Stimulated activated CD4-positive, alpha-beta T cell treated with anti-CD3 and anti-CD28 coated beads, Interleukin-1b, Interleukin-23, amount 100 ng/mL, for 4 hours (primary cell): ENCODE data around the gene PCNP.
"Not testable (repeated sequence)": the region's sequence is repeated elsewhere in the genome, so short reads cannot be mapped to it uniquely, and the experiment has no call there.

ENCODE experiments used
- DNase-seq, 2 donors: peaks; one replicate each; pipeline ENCODE4 v3.0.0-alpha.2; 2020; ENCODE audit warnings: low read depth in 2 of 2

The PCNP gene, protein sequence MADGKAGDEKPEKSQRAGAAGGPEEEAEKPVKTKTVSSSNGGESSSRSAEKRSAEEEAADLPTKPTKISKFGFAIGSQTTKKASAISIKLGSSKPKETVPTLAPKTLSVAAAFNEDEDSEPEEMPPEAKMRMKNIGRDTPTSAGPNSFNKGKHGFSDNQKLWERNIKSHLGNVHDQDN

DNA sequence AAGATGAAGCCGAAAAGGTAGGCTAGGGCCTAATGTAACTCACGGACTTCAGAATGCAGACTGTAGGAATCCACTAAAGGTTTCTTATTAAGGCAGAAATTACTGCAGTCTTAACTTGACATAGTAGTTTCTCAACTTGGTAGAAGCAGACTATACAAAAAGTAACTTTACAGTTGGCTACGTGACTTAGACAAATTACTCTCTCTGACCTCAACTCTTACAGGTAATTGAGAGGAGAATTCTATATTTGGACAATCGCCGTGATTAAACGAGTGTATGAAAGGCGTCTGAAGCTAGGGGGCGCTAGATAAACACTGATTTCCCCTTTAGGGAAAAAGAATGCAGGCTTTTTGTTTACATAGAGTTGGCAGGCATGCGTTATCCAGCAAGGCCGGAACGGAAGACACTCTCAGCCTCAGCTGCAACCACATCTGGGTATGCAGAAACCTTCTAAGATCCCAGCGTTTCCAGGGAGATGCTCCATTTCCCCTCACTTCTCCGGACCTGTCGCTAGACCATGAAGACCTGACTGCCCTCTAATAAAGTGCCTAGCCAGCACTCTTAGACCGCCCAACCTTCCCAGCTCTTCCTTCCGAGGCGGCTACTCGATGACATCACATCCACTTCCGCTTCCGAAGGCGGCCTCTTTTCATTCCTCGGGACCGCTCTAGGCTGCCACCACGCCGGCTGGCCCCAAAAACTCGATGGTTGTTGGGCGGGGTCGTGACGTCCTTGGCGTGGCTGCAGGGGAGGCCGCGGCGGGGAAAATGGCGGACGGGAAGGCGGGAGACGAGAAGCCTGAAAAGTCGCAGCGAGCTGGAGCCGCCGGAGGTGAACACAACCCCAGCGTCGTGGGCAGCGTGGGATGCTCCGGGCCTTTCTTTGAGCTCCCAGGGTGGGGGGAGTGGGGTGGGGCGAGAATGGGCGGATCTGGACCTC lies at the start of gene PCNP:
TSS of gene PCNP (plus strand) at position 732 of the 939 bp plus-strand sequence. CDS start at position 768, 36 bp downstream.
- DNase-seq, result peak; percentile 96 to 98

DNA sequence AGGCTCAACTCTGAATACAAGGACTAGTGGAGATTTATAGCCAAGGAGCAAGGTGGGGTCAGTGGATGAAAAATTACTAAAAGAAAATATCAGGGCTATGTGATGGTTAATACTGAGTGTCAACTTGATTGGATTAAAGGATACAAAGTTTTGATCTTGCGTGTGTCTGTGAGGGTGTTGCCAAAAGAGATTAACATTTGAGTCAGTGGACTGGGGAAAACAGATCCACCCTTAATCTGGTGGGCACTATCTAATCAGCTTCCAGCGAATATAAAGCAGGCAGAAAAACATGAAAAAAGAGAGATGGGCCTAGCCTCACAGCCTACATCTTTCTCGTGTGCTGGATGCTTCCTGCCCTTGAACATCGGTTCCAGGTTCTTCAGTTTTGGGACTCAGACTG lies 46.5 kb upstream of the PCNP start:
- DNase-seq, result no peak

DNA sequence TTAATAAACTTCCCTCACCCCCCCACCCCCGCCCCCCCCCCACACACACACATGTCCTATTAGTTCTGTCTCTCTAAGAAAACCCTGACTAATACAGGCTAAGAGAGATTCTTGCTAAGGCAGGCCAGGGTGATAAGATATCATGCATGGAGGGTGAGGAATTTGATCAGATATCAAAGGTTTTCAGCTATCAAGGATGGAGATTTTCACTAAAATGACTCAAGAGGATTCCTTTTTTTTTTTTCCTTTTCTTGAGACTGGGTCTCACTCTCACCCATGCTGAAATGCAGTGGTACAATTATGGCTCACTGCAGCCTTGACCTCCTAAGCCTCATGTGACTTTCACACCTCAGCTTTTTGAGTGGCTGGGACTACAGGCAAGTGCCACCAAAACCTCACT lies 46.1 kb upstream of the PCNP start:
- DNase-seq, result no peak

GRCh38 chr3:101529816-101530685 lies 43.9 kb upstream of the PCNP start:
- no peak for DNase-seq

DNA sequence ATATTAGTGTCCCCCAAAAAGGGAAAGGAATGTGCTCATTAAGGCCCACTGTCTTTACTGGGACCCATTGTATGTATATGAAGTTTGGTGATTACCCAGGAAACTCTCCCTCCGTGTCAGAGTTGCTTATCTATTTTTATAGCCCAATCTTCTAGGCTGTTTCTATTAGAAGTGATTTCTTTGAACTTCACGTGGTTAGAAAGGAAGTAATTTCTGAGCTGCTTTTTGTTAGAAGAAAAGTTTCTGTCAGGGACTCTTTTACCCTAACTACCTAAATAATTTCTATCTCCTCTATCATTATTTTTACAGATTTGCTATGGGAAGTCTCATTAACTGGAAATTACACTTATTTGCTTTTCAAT lies 43.3 kb upstream of the PCNP start:
- no peak for DNase-seq

GRCh38 chr3:101531473-101532086 lies 42.4 kb upstream of the PCNP start:
- DNase-seq, result no peak

DNA sequence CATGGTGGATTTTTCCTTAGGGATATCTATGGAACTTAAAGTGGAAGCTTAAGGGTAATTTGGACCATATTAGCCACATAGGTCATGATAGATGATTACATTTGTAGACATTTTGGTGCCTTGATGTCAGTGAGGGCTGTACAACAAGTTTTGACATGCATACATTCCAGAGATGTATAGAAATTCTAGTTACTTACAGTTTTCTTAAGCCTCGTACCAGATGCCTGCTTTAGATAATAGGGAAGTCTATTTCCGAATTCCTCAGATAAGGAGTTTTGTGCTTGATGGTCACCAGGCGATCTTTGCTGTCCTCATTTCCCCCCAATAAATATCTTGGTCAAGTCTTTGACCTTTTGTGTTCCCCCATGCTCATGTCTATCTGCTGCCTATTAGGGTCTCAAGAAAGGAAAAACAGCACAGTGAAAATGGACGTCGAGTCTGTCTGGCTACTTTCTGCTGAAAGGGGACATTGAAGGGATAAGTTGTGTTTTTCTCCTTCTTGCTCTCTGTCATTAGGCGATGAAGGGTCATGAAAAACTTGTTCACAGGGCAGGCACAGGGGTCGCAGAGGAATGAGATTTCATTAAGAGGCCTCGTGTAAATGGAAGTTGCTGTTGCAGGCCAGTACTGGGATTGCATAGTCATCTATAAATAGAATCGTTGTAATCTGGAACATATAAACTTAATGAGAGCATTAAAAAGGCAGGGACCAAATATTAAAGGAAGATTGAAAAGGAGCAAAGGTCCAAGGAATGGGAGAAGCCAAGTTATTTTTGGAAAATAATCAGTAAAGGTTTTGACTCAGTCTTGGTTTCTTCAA lies 41.0 kb upstream of the PCNP start:
- DNase-seq, result no peak

DNA sequence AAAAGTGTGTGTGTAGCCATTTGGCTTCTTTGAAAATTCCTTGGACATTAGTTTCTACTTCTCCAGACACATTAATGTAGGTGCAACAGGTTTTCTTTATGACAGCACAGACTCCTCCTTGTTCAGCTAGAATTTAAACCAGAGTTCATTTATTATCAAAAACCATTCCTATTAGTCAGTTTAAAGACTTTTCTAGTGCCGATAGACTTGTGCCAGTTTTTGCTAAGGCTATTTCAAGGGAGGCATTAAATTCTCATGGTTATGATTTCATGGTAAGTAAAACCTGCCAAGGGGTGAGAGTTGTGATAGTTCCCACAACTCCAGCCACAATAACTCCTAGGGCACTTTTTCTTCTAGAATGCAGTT lies 40.4 kb upstream of the PCNP start:
- no peak for DNase-seq

GRCh38 chr3:101535221-101535620 lies 38.8 kb upstream of the PCNP start:
- DNase-seq, result no peak

DNA sequence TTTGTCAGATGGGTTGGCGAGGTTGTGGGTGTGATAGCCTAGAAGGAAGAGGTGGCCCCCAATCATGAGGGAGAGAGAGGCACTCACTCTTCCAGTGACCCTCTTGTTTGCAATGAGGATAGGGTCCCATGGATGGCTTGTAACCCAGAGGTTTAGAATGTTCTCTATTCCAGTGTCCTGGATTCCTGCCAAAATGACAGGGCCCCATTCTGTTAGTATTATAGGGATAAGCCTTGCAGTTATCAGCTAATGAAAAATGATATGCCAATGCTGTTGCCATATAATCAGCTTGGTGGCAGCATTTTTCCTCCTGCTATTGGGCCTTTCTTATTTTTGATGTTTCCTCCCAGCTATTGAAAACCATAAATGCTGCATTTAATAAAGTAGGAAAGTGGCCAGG lies 37.7 kb upstream of the PCNP start:
- DNase-seq, result no peak

DNA sequence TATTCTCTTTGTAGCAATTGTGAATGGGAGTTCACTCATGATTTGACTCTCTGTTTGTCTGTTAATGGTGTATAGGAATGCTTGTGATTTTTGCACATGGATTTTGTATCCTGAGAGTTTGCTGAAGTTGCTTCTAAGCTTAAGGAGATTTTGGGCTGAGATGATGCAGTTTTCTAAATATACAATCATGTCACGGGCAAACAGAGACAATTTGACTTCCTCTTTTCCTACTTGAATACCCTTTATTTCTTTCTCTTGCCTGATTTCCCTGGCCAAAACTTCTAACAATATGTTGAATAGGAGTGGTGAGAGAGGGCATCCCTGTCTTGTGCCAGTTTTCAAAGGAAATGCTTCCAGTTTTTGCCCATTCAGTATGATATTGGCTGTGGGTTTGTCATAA lies 37.0 kb upstream of the PCNP start:
- not testable (repeated sequence) for DNase-seq

- no peak for DNase-seq
These were observed 31.0 kb upstream of the PCNP start for GRCh38 chr3:101542957-101543356.

GRCh38 chr3:101544161-101544850 lies 29.7 kb upstream of the PCNP start:
- no peak for DNase-seq

- DNase-seq, result no peak
These were observed 25.4 kb upstream of the PCNP start for GRCh38 chr3:101548527-101549105.

GRCh38 chr3:101549473-101549872 lies 24.5 kb upstream of the PCNP start:
- DNase-seq, result no peak

- DNase-seq, result not testable (repeated sequence)
These were observed 22.5 kb upstream of the PCNP start for GRCh38 chr3:101551359-101552081.

- DNase-seq, result not testable (repeated sequence)
These were observed 20.6 kb upstream of the PCNP start for GRCh38 chr3:101553381-101553780.

- DNase-seq, result no peak
These were observed 17.9 kb upstream of the PCNP start for GRCh38 chr3:101556064-101556463.

DNA sequence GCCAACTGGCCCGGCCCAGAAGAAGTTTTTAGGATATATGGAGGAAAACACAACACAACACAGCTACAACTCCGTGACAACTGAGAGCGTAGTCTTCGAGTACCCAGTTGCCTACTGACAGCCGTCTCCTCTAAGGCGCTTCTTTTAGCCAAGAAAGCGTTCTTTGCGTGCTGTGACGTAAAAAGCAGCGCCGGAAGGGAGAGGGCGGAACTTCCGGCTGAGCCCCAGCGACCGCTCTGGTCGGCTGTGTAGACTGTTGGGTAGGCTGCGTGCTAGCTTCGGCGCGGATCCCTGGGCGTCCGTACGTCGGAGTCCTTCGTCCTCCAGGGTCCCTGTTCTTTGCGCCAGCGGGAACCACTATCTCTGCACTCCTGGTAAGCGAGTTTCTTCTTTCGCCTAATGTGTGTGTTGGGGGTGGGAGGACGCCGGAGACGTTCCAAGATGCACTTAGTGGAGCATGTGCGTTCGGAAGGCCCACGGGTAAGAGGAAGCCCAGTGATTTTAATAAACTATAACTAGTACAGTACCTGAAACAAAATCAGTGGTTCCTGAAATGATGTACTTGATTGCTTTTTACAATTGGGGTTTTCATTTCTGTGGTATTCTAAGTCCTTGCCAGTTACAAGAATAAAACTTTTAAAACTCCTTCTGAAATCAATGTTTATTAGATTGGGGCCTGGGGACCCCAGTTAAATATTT lies 12.2 kb upstream of the PCNP start, which contains the start of gene TRMT10C:
TSS of gene TRMT10C (plus strand) at position 239 of the 699 bp plus-strand sequence. CDS start 2,914 bp downstream, outside the sequence.
- peak; percentile 82 for DNase-seq
